Gastrocnemius medialis (tissue), 4 donors: ENCODE measurements around the gene PRKAG2. TPM values are rescaled to one million over a fixed set of nuclear protein-coding genes. Genes with fewer than 3 reads are reported as not detected.

ENCODE experiments used
- ATAC-seq, 2 donors: fragments of 150-250 bp; one replicate each; pipeline ENCODE4 v1.9.1; 2016
- DNase-seq, 2 donors: peaks; one replicate each; pipeline ENCODE4 v3.0.0-alpha.2; 2019
- H3K27ac ChIP-seq, 4 donors: fragments of 200-600 bp; sonication (generic); 1 replicate in 1 of 4; 2 replicates in 3 of 4; pipeline ENCODE4 v1.5.1; 2016 to 2018; ENCODE audit warnings: mild to moderate bottlenecking in 2 of 4, moderate library complexity in 1 of 4
- H3K27me3 ChIP-seq, 3 donors: fragments of 200-600 bp; sonication (generic) in 2 of 3; 1 replicate in 1 of 3; 2 replicates in 2 of 3; pipeline versions ENCODE4 v1.5.1 to v1.6.0; 2016 to 2019; ENCODE audit warnings: mild to moderate bottlenecking in 1 of 3, moderate library complexity in 1 of 3
- H3K36me3 ChIP-seq, 2 donors: fragments of 200-600 bp; sonication (generic) in 1 of 2; one replicate each; pipeline ENCODE4 v1.5.1; 2017 to 2018
- H3K4me1 ChIP-seq, 2 donors: fragments of 200-600 bp; sonication (generic) in 1 of 2; one replicate each; pipeline ENCODE4 v1.5.1; 2016 to 2017; ENCODE audit warnings: mild to moderate bottlenecking in 2 of 2
- H3K4me3 ChIP-seq, 4 donors: fragments of 200-600 bp; sonication (generic) in 3 of 4; 1 replicate in 1 of 4; 2 replicates in 3 of 4; pipeline ENCODE4 v1.5.1; 2016 to 2019; ENCODE audit warnings: mild to moderate bottlenecking in 2 of 4
- H3K9me3 ChIP-seq, 3 donors: fragments of 200-600 bp; sonication (generic) in 2 of 3; 1 replicate in 1 of 3; 2 replicates in 2 of 3; pipeline ENCODE4 v1.5.1; 2016 to 2019
- CTCF ChIP-seq, 5 experiments: fragments of 450-650 bp in 3 of 5; fragments of 200-600 bp in 2 of 5; sonication (generic) in 2 of 5; IDR thresholded peaks in 4 of 5; conservative IDR thresholded peaks in 1 of 5; 1 replicate in 4 of 5; 2 replicates in 1 of 5; pipeline ENCODE4 v1.5.1; 2016 to 2019; ENCODE audit warnings: antibody characterized with exemption in 5 of 5, mild to moderate bottlenecking in 3 of 5, moderate library complexity in 3 of 5
- POLR2A ChIP-seq, 2 donors: fragments of 450-650 bp; IDR thresholded peaks; one replicate each; pipeline ENCODE4 v1.6.1; 2017; ENCODE audit warnings: antibody characterized with exemption in 2 of 2, mild to moderate bottlenecking in 2 of 2, moderate library complexity in 2 of 2
- in situ Hi-C, 4 donors: fragments of 200-750 bp; cut with MboI; loops; one replicate each; pipeline versions ENCODE4 v1.15.0 to v1.8.0; 2017; ENCODE audit warnings: low sequenced_read_pairs in 4 of 4
- intact Hi-C: fragments of 100-400 bp; cut with DNase I; formaldehyde crosslinking; loops from one replicate; pipeline ENCODE4 v1.15.1; 2023; ENCODE audit warnings: low total_unique reads
- total RNA-seq, 4 donors: library from RNA; depleted of rRNA; stranded (reverse); fragments of >200 nt; gene quantifications; one replicate each; pipeline versions ENCODE4 v1.1.0 to v1.2.3, GENCODE V29; 2016

PRKAG2 gene
- total RNA-seq, 4 donors from 2014 or later: 5.3 to 32.6 (median 13.9) TPM

DNA sequence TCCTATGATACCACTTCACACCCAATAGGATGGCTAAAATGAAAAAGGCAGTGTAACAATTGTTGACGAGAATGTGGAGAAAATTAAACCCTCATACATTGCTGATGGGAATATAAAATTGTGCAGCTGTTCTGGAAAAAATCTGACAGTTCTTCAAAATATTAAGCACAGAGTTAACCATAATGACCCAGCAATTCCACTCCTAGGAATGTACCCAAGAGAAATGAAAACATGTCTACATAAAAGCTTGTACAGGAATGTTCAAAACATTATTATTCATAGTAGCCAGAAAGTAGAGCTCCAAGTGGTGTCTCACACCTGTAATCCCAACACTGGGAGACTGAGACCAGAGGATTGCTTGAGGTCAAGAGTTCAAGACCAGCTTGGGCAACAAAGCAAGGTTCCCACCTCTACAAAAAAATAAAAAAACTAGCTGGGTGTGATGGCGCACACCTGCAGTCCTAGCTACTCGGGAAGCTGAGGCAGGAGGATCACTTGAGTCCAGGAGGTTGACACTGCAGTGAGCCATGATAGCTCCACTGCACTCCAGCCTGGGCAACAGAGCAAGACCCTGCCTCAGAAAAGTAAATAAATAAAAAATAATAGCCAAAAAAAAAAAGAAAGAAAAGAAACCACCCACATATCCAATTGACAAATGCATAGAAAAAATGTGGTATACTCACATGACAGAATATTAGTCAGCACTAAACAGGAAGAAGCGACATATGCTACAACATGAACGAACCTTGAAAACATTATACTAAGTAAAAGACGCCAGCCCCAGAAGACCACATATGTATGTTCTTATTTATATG, 362.2 kb downstream of the PRKAG2 start:
- no peak for ATAC-seq
- TF ChIP-seq CTCF (IDR thresholded peaks at IDR 0.05 in 4 of 5, conservative IDR thresholded peaks at IDR 0.05 in 1 of 5) (no peak), POLR2A (IDR thresholded peaks at IDR 0.05) (no peak)
- intact Hi-C loops (loop anchor here (5.0 kb wide), 2 partner anchors 193 to 223 kb away; no protein-coding TSS in a partner anchor), in situ Hi-C loops (loop anchor here in 1 of 4 donors (10.0 kb wide), 1 partner anchor 50 kb away; no protein-coding TSS in a partner anchor)
- Histone ChIP-seq H3K27ac (peak overlapping the region; percentile 85 to 98 (median 89)), H3K4me1 (peaks cover 68 to 81% of the 10 kb centered on the region in 2 donors), H3K4me3 (no peak overlapping the region), H3K9me3 (no peaks in the 10 kb centered on the region), H3K27me3 (no peaks in the 10 kb centered on the region), H3K36me3 (no peaks in the 10 kb centered on the region)
- no peak for DNase-seq

DNA sequence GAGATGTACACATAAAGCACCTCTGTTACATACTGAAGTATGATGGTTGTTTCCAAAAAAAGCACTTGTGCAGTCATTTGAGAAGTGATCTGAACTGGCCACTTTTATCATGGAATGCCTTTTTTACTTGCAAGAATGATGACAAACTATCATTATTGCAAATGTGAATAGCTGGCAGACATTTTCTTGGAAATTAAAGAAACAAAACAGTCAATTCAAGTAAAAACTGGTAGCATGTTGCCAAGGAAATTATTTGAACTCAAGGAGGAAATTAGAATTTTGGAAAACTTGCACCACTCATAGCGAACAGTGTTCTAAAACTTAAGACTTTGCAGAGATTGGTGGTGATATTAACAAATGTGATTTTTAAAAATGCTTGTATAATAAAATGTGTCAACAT, 363.8 kb downstream of the PRKAG2 start:
- no peak for DNase-seq
- H3K9me3 ChIP-seq: no peaks in the 10 kb centered on the region
- no peak for TF ChIP-seq POLR2A (IDR thresholded peaks at IDR 0.05)
- TF ChIP-seq CTCF (IDR thresholded peaks at IDR 0.05 in 4 of 5, conservative IDR thresholded peaks at IDR 0.05 in 1 of 5): no peak
- H3K27ac ChIP-seq: peak overlapping the region; percentile 85 to 98 (median 89)
- no peak for ATAC-seq
- H3K4me1 ChIP-seq: peaks cover 84 to 96% of the 10 kb centered on the region in 2 donors
- in situ Hi-C loops (loop anchor here in 1 of 4 donors (10.0 kb wide), 1 partner anchor 48 kb away; no protein-coding TSS in a partner anchor), intact Hi-C loops (no loop called here)
- H3K4me3 ChIP-seq: no peak overlapping the region
- no peaks in the 10 kb centered on the region for H3K36me3 ChIP-seq
- no peaks in the 10 kb centered on the region for H3K27me3 ChIP-seq

GRCh38 chr7:151512353-151512752, 364.6 kb downstream of the PRKAG2 start:
- TF ChIP-seq POLR2A (IDR thresholded peaks at IDR 0.05): no peak
- TF ChIP-seq CTCF (IDR thresholded peaks at IDR 0.05 in 4 of 5, conservative IDR thresholded peaks at IDR 0.05 in 1 of 5): no peak
- intact Hi-C loops: no loop called here
- Histone ChIP-seq H3K36me3 (no peaks in the 10 kb centered on the region), H3K4me3 (no peak overlapping the region), H3K9me3 (no peaks in the 10 kb centered on the region), H3K27me3 (no peaks in the 10 kb centered on the region), H3K27ac (peak overlapping the region; percentile 85 to 98 (median 89)), H3K4me1 (peaks cover 90 to 97% of the 10 kb centered on the region in 2 donors)
- ATAC-seq (peak; percentile 62 to 77), DNase-seq (no peak)
- in situ Hi-C loops: loop anchor here in 1 of 4 donors (10.0 kb wide), 1 partner anchor 48 kb away; no protein-coding TSS in a partner anchor

DNA sequence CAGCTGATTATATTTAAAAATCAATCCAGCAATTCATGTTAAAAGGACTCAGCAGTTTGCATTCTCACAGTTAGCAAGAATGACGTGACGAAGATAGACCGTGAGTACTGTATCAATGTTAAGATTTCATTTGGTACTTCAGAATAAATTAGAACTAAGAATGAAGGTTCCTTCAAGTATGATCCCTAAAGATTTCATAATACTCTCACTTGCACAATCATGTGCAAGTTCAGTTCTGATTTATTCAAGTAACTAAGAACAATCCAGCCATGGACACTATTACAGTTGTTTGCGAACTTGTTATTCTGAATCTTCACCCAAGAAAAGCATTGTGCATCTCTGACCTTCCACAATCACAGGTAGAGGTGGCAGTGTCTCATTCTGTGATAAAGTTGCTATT, 365.0 kb downstream of the PRKAG2 start:
- DNase-seq: no peak
- Histone ChIP-seq H3K9me3 (no peaks in the 10 kb centered on the region), H3K27ac (peak overlapping the region; percentile 85 to 98 (median 89)), H3K27me3 (no peaks in the 10 kb centered on the region), H3K4me1 (peaks cover 90 to 97% of the 10 kb centered on the region in 2 donors), H3K36me3 (no peaks in the 10 kb centered on the region), H3K4me3 (no peak overlapping the region)
- no peak for TF ChIP-seq POLR2A (IDR thresholded peaks at IDR 0.05)
- TF ChIP-seq CTCF (IDR thresholded peaks at IDR 0.05 in 4 of 5, conservative IDR thresholded peaks at IDR 0.05 in 1 of 5): no peak
- peak; percentile 55 to 73 for ATAC-seq
- in situ Hi-C loops (loop anchor here in 1 of 4 donors (10.0 kb wide), 1 partner anchor 47 kb away; no protein-coding TSS in a partner anchor), intact Hi-C loops (no loop called here)
